Activated T-cell treated with anti-CD3 and anti-CD28 coated beads, Interleukin-2, amount 50 U/mL, for 72 hours (primary cell): ENCODE results near the gene RASL10B. TPM values are rescaled to one million over a fixed set of nuclear protein-coding genes. Genes with fewer than 3 reads are reported as not detected.
"Not testable (repeated sequence)": the region's sequence is repeated elsewhere in the genome, so short reads cannot be mapped to it uniquely, and the experiment has no call there.

Experiments
- ATAC-seq, 2 donors: fragments of 150-1000 bp; cut with Tn5 transposase; replicated peaks in 1 of 2; 2 replicates each; pipeline ENCODE4 v1.10.0; 2021; ENCODE audit warnings: moderate library complexity in 2 of 2, mild to moderate bottlenecking in 1 of 2
- DNase-seq, 2 donors: peaks; one replicate each; pipeline ENCODE4 v3.0.0; 2021 to 2022; ENCODE audit warnings: mixed read lengths in 1 of 2
- H3K27ac Mint-ChIP-seq: one replicate; pipeline ENCODE4 v1.8.0; 2022; ENCODE audit warnings: mild to moderate bottlenecking, moderate library complexity, mixed read lengths
- H3K27me3 Mint-ChIP-seq: one replicate; pipeline ENCODE4 v1.8.0; 2022; ENCODE audit warnings: low read depth, mixed read lengths
- H3K36me3 Mint-ChIP-seq, 2 donors: one replicate each; pipeline ENCODE4 v1.8.0; 2022; ENCODE audit warnings: mixed read lengths in 2 of 2, mild to moderate bottlenecking in 1 of 2; ENCODE audit not compliant: insufficient read depth in 2 of 2
- H3K4me1 Mint-ChIP-seq: one replicate; pipeline ENCODE4 v1.8.0; 2022; ENCODE audit warnings: low read depth, mixed read lengths
- H3K4me3 Mint-ChIP-seq, 2 donors: one replicate each; pipeline ENCODE4 v1.8.0; 2022; ENCODE audit warnings: mild to moderate bottlenecking in 2 of 2, mixed read lengths in 2 of 2, moderate library complexity in 2 of 2
- H3K9me3 Mint-ChIP-seq, 2 donors: one replicate each; pipeline ENCODE4 v1.8.0; 2022; ENCODE audit warnings: mixed read lengths in 2 of 2
- total RNA-seq, 2 donors: library from RNA; stranded (reverse); gene quantifications; one replicate each; pipeline ENCODE4 v1.2.3, GENCODE V29; 2022

The RASL10B gene, protein sequence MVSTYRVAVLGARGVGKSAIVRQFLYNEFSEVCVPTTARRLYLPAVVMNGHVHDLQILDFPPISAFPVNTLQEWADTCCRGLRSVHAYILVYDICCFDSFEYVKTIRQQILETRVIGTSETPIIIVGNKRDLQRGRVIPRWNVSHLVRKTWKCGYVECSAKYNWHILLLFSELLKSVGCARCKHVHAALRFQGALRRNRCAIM
- total RNA-seq, result 1 to 10 TPM in 1 of 2 donors, under 1 TPM in 1; 0.32 to 1.3 TPM

DNA sequence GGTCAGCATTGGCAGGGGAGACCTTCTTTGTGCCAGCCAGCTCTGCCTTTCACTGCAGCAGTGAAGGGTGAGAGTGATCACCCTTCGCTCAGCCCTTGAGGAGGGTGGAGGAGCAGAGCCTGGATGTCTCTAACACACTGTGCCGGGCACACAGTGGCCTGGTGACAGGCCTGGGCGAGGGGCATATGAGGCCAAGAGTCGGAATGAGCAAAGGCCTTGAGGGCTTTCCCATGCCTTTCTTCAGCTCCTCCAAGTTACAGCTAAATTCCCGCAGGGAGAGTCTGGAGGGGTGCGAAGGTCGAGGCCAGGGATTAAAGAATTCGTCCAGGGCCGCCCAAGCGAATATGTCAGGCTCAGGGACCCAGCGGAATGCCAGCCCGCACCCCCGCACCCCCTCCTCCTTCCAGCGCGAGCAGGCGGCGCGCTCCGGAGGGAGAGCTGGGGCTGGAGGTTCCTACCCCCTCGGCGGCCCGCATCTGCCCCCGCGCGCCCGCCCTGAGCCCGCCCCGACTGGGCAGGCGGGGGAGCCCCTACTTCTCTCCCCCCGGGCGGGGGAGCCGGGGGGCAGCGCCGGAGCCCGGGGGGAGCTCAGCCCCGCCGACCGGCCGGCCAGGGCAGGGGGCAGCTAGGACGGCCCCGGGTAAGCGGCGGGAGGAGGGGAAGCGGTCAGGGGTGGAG is at the start of gene RASL10B:
TSS of gene RASL10B (plus strand) at position 401 of the 678 bp plus-strand sequence. CDS start 3,546 bp downstream, outside the sequence.
- H3K4me1 Mint-ChIP-seq, result peaks cover 14% of the 10 kb centered on the region

DNA sequence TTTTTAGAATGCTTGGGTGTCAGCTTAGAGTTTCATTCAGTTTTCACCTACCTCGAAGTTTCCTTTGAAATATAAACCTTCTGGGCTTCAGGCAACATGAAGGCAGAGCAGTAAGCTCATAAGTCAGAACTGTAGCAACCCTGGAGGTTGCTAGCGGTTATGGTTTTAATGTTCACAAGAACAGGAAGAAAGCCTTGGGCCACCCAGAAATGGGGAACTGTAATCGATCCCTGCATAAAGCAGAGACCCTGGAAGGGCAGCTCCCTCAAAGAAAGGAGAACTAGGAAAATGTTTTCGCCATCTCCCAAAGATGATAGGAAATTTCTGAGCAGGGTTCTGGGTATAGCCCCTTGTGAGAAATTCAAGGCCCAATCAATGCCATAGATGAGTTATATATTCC is 47.8 kb upstream of the RASL10B start:
- Mint-ChIP-seq H3K36me3 (peaks cover 11 to 32% of the 10 kb centered on the region in 2 donors), H3K9me3 (no peaks in the 10 kb centered on the region), H3K4me1 (peaks cover 10% of the 10 kb centered on the region), H3K27ac (no peak overlapping the region), H3K4me3 (no peak overlapping the region), H3K27me3 (no peaks in the 10 kb centered on the region)
- DNase-seq (no peak), ATAC-seq (no peak)

More for the DNA sequence above, at the start of gene RASL10B:
- H3K27ac Mint-ChIP-seq, result peak within 1 kb of the TSS; percentile 51
- H3K9me3 Mint-ChIP-seq, result no peaks in the 10 kb centered on the region
- H3K36me3 Mint-ChIP-seq, result no peaks in the 10 kb centered on the region
- ATAC-seq (peak; percentile 70 to 72), DNase-seq (peak; percentile 49 to 61)
- no peaks in the 10 kb centered on the region for H3K27me3 Mint-ChIP-seq
- H3K4me3 Mint-ChIP-seq, result peak within 1 kb of the TSS; percentile 79 to 81

DNA sequence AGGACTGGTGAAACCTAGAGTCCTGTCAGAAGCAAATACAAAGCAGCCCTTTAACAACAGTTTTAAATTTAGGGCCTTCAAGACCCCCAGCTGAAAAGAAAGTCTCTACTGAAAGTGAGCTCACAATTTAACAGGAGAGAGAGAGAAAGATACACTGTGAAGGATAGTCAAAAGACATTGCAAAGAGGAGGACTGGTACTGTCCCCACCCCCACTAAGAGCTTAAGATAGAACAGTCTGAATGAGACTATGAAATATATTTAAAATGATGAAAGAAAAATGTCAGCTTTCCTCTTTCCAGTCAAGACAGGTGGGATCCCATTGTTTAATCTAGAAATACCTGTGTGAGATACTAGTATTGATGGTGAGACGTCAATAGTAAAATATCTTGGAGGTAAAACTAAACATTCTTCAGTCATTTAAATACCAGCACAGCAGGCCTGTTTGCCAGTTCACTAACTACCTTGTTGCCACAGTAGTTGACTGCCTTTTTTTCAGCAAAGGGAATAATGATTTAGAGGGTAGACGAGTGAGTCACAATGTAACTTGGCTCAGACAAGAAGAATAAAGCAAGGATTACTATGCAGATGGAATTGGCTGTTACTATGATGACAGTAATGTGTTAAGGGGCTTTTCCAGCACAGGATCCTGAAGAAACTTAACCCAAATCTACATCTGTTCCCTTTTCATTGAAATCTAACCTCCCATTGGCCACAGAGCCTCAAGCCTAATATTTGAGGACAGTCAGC is 47.2 kb upstream of the RASL10B start:
- no peaks in the 10 kb centered on the region for H3K27me3 Mint-ChIP-seq
- no peaks in the 10 kb centered on the region for H3K9me3 Mint-ChIP-seq
- H3K4me1 Mint-ChIP-seq, result peaks cover 4% of the 10 kb centered on the region
- H3K36me3 Mint-ChIP-seq, result peaks cover 9 to 33% of the 10 kb centered on the region in 2 donors
- H3K4me3 Mint-ChIP-seq, result no peak overlapping the region
- no peak for ATAC-seq
- no peak for DNase-seq
- H3K27ac Mint-ChIP-seq, result no peak overlapping the region

DNA sequence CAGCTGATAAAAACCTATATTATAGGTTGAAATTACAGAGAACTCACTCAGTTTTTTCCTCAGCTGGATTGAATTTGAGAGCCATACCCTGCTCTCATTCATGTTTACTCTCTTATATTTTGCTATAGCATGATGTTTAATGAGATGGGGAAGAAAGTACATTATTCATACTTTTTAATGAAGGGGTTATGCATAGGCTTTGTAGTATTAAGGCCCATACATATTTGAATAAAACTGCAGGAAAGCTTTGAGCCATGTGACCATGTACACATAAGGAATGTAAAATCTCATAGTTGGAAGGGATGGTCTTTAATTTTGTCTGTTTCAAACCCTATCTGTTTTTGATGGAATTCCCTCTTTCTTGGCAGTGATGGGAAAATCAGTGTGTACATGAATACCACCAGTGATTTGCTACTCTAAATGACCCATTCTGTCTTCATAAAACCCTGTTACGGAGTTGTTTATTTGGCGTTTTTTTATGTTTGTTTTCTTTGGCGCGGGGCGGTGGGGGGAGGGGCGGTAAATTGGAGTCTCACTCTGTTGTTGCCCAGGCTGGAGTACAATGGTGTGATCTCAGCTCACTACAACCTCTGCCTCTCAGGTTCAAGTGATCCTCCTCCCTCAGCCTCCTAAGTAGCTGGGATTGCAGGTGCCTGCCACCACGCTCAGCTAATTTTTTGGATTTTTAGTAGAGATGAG is 38.8 kb upstream of the RASL10B start:
- Mint-ChIP-seq H3K36me3 (peaks cover 14 to 32% of the 10 kb centered on the region in 2 donors), H3K4me3 (no peak overlapping the region), H3K4me1 (no peaks in the 10 kb centered on the region), H3K27ac (no peak overlapping the region), H3K9me3 (no peaks in the 10 kb centered on the region), H3K27me3 (no peaks in the 10 kb centered on the region)
- DNase-seq, result no peak
- ATAC-seq, result no peak

DNA sequence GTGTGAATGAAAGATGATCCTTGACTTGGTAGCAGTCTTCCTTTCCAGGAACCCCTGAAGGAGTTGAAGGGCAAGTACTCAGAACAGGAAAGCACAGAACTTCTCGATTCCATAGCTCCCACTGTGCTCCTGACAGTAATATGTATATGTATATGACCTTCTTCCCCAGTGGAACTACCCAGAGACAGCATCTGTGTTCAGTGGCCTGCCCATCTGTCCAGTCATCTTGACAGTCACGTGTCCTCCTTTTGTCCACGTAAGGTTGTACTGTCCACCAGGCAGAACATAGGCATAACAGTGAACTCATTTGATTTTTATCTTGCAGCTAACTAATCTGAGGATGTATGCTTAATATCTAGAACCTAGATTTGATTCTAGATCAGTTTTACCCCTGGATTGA is 37.8 kb upstream of the RASL10B start:
- Mint-ChIP-seq H3K9me3 (no peaks in the 10 kb centered on the region), H3K27ac (no peak overlapping the region), H3K36me3 (peaks cover 9 to 25% of the 10 kb centered on the region in 2 donors), H3K27me3 (no peaks in the 10 kb centered on the region), H3K4me1 (no peaks in the 10 kb centered on the region), H3K4me3 (no peak overlapping the region)
- no peak for DNase-seq
- ATAC-seq, result no peak

DNA sequence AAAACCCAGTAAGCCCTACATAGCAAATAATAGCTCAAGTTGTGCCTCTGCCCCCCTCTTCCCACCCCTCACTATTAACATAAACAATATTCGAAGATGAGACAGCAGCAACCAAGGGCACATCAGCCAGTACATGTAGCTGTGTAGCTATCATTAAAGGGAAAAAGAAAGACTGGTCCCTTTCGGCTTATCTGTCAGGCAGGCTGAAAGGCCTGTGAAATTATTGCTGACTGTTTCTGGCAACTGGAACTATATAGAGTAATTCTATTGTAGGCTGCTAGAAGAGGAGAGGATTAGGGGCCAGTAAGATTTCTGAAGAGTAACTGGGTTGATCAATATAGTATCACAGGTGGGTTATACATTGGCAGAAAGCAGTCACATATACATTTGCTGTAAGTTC is 36.5 kb upstream of the RASL10B start:
- ATAC-seq (no peak), DNase-seq (no peak)
- Mint-ChIP-seq H3K9me3 (no peaks in the 10 kb centered on the region), H3K4me1 (no peaks in the 10 kb centered on the region), H3K4me3 (no peak overlapping the region), H3K27me3 (no peaks in the 10 kb centered on the region), H3K27ac (no peak overlapping the region), H3K36me3 (peaks cover 5 to 15% of the 10 kb centered on the region in 2 donors)

DNA sequence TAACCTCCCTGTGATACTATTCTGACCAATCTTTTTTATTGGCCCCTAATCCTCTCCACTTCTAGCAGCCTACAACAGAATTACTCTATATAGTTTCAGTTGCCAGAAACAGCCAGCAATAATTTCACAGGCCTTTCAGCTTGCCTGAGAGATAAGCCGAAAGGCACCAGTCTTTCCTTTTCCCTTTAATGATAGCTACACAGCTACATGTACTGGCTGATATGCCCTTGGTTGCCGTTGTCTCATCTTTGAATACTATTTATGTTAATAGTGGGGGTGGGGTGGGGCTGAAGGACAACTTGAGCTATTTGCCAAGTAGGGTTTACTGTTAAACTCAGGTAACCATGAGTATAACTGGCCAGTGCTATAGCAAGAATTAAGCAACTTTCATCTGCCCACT is 35.8 kb upstream of the RASL10B start:
- DNase-seq (no peak), ATAC-seq (no peak)
- Mint-ChIP-seq H3K36me3 (peaks cover 3 to 11% of the 10 kb centered on the region in 2 donors), H3K9me3 (no peaks in the 10 kb centered on the region), H3K27ac (no peak overlapping the region), H3K4me1 (no peaks in the 10 kb centered on the region), H3K27me3 (no peaks in the 10 kb centered on the region), H3K4me3 (no peak overlapping the region)

DNA sequence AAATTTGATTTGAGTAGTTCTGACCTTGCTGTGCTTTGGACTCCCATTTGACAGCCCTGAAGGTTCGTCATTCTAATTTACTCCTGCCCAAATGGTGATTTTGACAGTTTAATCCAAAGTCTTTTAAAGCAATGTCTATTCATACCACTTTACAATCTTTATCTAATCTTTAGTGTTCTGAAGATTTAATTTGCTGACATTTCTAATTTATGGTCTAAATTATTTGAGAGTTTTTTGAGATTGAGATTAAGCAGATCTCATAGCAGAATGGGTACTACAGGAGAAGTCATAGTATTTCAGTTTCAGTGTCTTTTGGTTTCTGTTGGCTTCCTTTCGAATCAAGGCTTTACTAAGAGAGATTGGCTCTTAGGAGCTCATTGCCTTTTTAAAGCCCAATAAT is 32.6 kb upstream of the RASL10B start:
- no peaks in the 10 kb centered on the region for H3K27me3 Mint-ChIP-seq
- no peaks in the 10 kb centered on the region for H3K4me1 Mint-ChIP-seq
- H3K9me3 Mint-ChIP-seq, result peaks cover 0 to 2% of the 10 kb centered on the region in 2 donors
- H3K36me3 Mint-ChIP-seq, result peaks cover 12 to 18% of the 10 kb centered on the region in 2 donors
- H3K27ac Mint-ChIP-seq, result no peak overlapping the region
- H3K4me3 Mint-ChIP-seq, result no peak overlapping the region
- no peak for DNase-seq
- no peak for ATAC-seq

DNA sequence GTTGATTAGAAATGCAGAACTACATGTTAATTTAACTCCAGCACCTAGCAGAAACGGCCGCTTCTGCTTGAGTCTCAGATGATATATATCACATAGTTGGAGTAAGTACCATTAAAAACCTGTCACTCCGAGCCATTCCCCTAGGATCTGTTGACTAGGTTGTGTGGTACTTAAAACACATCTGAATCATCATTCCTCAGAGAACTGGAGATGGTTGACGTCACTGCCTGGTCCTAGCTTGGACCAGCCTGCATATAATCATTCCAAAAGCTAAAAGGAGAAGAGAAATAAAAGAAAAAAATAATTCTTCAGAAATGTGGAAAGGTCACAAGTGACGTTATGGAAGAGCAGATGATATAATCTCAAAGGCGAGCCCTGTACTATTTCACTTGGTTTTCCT is 31.3 kb upstream of the RASL10B start:
- Mint-ChIP-seq H3K9me3 (peaks cover 0 to 2% of the 10 kb centered on the region in 2 donors), H3K27me3 (no peaks in the 10 kb centered on the region), H3K4me3 (no peak overlapping the region), H3K4me1 (peaks cover 13% of the 10 kb centered on the region), H3K27ac (no peak overlapping the region), H3K36me3 (peaks cover 12 to 15% of the 10 kb centered on the region in 2 donors)
- no peak for ATAC-seq
- DNase-seq, result no peak

DNA sequence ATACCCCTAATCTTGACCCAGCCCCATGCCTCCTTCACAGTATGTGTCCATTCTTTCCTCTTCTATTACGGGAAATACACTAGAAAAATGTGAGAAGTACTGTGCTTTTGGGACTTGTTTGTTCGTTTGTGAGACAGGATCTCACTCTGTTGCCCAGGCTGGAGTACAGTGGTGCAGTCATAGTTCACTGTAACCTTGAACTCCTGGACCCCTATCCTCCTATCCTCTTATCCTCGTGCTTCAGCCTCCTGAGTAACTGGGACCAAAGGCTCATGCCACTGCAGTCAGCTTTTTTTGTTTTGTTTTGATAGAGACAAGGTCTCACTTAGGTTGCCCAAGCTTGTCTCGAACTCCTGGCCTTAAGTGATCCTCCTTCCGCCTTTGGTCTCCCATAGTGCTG is 29.9 kb upstream of the RASL10B start:
- no peak for DNase-seq
- no peak for ATAC-seq
- Mint-ChIP-seq H3K27me3 (no peaks in the 10 kb centered on the region), H3K4me1 (peaks cover 20% of the 10 kb centered on the region), H3K36me3 (peaks cover 9 to 11% of the 10 kb centered on the region in 2 donors), H3K27ac (no peak overlapping the region), H3K9me3 (peaks cover 0 to 2% of the 10 kb centered on the region in 2 donors), H3K4me3 (no peak overlapping the region)

DNA sequence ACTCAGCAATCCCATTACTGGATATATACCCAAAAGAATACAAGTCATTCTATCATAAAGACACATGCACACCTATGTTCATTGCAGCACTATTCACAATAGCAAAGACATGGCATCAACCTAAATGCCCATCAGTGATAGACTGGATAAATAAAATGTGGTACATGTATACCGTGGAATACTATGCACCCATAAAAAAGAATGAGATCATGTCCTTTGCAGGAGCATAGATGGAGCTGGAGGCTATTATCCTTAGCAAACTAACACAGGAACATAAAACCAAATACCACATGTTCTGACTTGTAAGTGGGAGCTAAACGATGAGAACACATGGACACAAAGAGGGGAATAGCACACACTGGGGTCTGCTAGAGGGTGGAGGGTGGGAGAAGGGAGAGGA is 28.1 kb upstream of the RASL10B start:
- ATAC-seq, result not testable (repeated sequence)

DNA sequence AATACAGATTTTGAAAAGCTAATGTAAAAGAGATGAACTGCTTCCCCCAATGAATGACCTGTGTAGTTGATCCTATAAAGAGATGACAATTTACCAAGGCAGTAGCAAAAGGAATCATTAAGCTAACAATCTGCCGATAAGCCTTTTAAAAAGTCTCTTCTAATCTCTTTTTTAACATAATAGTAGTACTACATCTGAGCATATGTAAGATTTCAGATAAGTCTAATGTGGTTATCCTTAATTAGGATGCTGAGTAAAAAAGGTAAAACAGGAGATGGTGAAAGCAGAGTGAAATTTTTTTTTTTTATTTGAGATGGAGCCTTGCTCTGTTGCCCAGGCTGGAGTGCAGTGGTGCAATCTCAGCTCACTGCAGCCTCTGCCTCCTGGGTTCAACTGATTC is 26.2 kb upstream of the RASL10B start:
- no peak for DNase-seq
- no peak for ATAC-seq
- H3K4me1 Mint-ChIP-seq, result peaks cover 40% of the 10 kb centered on the region

More for the DNA sequence above, 28.1 kb upstream of the RASL10B start:
- H3K4me3 Mint-ChIP-seq, H3K27ac Mint-ChIP-seq, H3K36me3 Mint-ChIP-seq, H3K9me3 Mint-ChIP-seq, DNase-seq, H3K27me3 Mint-ChIP-seq: not testable (repeated sequence)
- peaks cover 35% of the 10 kb centered on the region for H3K4me1 Mint-ChIP-seq

DNA sequence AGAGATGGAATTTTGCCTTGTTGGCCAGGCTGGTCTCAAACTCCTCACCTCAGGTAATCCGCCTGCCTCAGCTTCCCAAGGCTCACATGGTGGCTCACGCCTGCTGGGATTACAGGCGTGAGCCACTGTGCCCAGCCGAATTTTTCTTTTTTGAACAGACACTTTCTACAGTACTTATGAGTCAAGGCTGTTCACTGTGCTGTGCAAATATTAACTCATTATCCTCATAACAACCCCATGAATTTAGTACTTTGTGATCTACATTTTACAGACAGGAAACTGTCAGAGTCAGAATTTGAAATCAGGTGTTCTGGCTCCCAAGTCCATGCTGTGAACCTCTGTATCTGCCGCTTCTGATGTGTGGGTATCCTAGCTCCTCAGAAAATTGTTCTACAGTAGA is 25.7 kb upstream of the RASL10B start:
- Mint-ChIP-seq H3K4me3 (no peak overlapping the region), H3K27ac (no peak overlapping the region), H3K36me3 (peaks cover 11 to 17% of the 10 kb centered on the region in 2 donors), H3K27me3 (no peaks in the 10 kb centered on the region), H3K9me3 (peaks cover 0 to 2% of the 10 kb centered on the region in 2 donors), H3K4me1 (peaks cover 40% of the 10 kb centered on the region)
- ATAC-seq (no peak), DNase-seq (no peak)

More for the DNA sequence above, 26.2 kb upstream of the RASL10B start:
- Mint-ChIP-seq H3K27me3 (no peaks in the 10 kb centered on the region), H3K9me3 (peaks cover 0 to 2% of the 10 kb centered on the region in 2 donors), H3K27ac (no peak overlapping the region), H3K36me3 (peaks cover 11 to 13% of the 10 kb centered on the region in 2 donors), H3K4me3 (no peak overlapping the region)
